Endothelial cell of umbilical vein (primary cell): ENCODE data around the gene ZBTB4. TPM values are rescaled to one million over a fixed set of nuclear protein-coding genes. Genes with fewer than 3 reads are reported as not detected.

ENCODE experiments used
- BruUV-seq: library from RNA; stranded (reverse); fragments of 400-500 nt; replicated peaks from 2 replicates; lab custom pipeline; 2021; lab: Mats Ljungman, UMichigan
- CTCF ChIA-PET: fragments of 300-600, 350-600 bp; sonication (Branson Sonifier 250); formaldehyde crosslinking; loops from one replicate; lab custom pipeline; 2021; ENCODE audit warnings: antibody characterized with exemption, inconsistent platforms; lab: Charles Lee
- POLR2A ChIA-PET: fragments of 300-600, 350-600 bp; sonication (Branson Sonifier 250); formaldehyde crosslinking; loops from one replicate; lab custom pipeline; 2021; ENCODE audit warnings: antibody characterized with exemption, inconsistent platforms; lab: Charles Lee
- DNase-seq: peaks from one replicate; pipeline ENCODE4 v3.0.0-alpha.2; 2011; ENCODE audit warnings: low read depth, low spot score
- FAIRE-seq: peaks from 2 replicates; lab custom pipeline; 2011; peaks lifted over from hg19 to GRCh38; lab: Jason Lieb, UNC
- H2AFZ ChIP-seq: 2 replicates; pipeline ENCODE4 v1.6.0; 2012; ENCODE audit warnings: low read depth, low read length, control low read depth, inconsistent platforms
- H3K27ac ChIP-seq: 2 replicates; pipeline ENCODE4 v1.5.1; 2011; ENCODE audit warnings: low read depth, mild to moderate bottlenecking, control low read depth, low read length, moderate library complexity; ENCODE audit not compliant: insufficient read depth
- H3K27me3 ChIP-seq, 2 experiments: 2 replicates each; pipeline versions ENCODE4 v1.6.0 to v1.6.1; 2011; ENCODE audit warnings: low read length in 2 of 2, mixed read lengths in 1 of 2; ENCODE audit not compliant: control insufficient read depth in 2 of 2, insufficient read depth in 2 of 2
- H3K36me3 ChIP-seq, 2 experiments: 2 replicates in 1 of 2; 3 replicates in 1 of 2; pipeline ENCODE4 v1.5.1; 2011; ENCODE audit warnings: low read length in 2 of 2, mild to moderate bottlenecking in 1 of 2, moderate library complexity in 1 of 2; ENCODE audit not compliant: control insufficient read depth in 2 of 2, insufficient read depth in 2 of 2; ENCODE audit errors: extremely low read depth in 1 of 2
- H3K4me1 ChIP-seq: 3 replicates; pipeline ENCODE4 v1.5.1; 2011; ENCODE audit warnings: mild to moderate bottlenecking, low read length; ENCODE audit not compliant: control insufficient read depth, insufficient read depth; ENCODE audit errors: extremely low read depth
- H3K4me2 ChIP-seq: 2 replicates; pipeline ENCODE4 v1.6.1; 2011; ENCODE audit warnings: low read length, control low read depth, mixed read lengths; ENCODE audit not compliant: insufficient read depth
- H3K4me3 ChIP-seq, 3 experiments: fragments of 200-600 bp in 1 of 3; sonication (generic), shearing (Covaris generic) in 1 of 3; replicated peaks in 1 of 3; 2 replicates each; pipeline ENCODE4 v1.5.1; 2011 to 2016; ENCODE audit warnings: control low read depth in 3 of 3, low read length in 3 of 3, mild to moderate bottlenecking in 2 of 3, inconsistent platforms in 1 of 3, low read depth in 1 of 3, moderate library complexity in 1 of 3; ENCODE audit not compliant: insufficient read depth in 1 of 3
- H3K79me2 ChIP-seq: 2 replicates; pipeline ENCODE4 v1.6.0; 2012; ENCODE audit warnings: low read length, inconsistent platforms; ENCODE audit not compliant: control insufficient read depth, insufficient read depth
- H3K9ac ChIP-seq: replicated peaks from 2 replicates; pipeline ENCODE3; 2011; ENCODE audit warnings: low read length, control low read depth; ENCODE audit not compliant: insufficient read depth; ENCODE audit errors: extremely low read depth
- H3K9me1 ChIP-seq: replicated peaks from 3 replicates; pipeline ENCODE4 v1.6.0; 2011; ENCODE audit warnings: mild to moderate bottlenecking, low read length; ENCODE audit not compliant: control insufficient read depth, insufficient read depth; ENCODE audit errors: extremely low read depth
- H3K9me3 ChIP-seq: replicated peaks from 2 replicates; pipeline ENCODE4 v1.5.1; 2012; ENCODE audit warnings: low read length, inconsistent platforms; ENCODE audit not compliant: control insufficient read depth, insufficient read depth
- H4K20me1 ChIP-seq: replicated peaks from 2 replicates; pipeline ENCODE3; 2011; ENCODE audit warnings: mild to moderate bottlenecking, low read length; ENCODE audit not compliant: control insufficient read depth, insufficient read depth; ENCODE audit errors: extremely low read depth
- EZH2 ChIP-seq: IDR thresholded peaks from 2 replicates; pipeline ENCODE4 v1.6.1; 2012; ENCODE audit warnings: borderline replicate concordance, low read depth, mild to moderate bottlenecking, moderate library complexity, low read length, inconsistent platforms; ENCODE audit not compliant: severe bottlenecking
- FOS ChIP-seq: IDR thresholded peaks from 2 replicates; pipeline ENCODE4 v1.6.1; 2011; ENCODE audit warnings: mild to moderate bottlenecking, low read length, moderate library complexity, borderline replicate concordance; ENCODE audit not compliant: insufficient read depth
- GATA2 ChIP-seq: IDR thresholded peaks from 2 replicates; pipeline ENCODE4 v1.7.0; 2011; ENCODE audit warnings: low read depth, mild to moderate bottlenecking, moderate library complexity, mixed read lengths, low read length; ENCODE audit not compliant: insufficient read length, insufficient read depth
- JUN ChIP-seq: IDR thresholded peaks from 2 replicates; pipeline ENCODE4 v1.6.1; 2011; ENCODE audit warnings: borderline replicate concordance, low read depth; ENCODE audit not compliant: insufficient read length, insufficient read depth
- MYC ChIP-seq: IDR thresholded peaks from one replicate; pipeline ENCODE4 v1.6.1; 2011; ENCODE audit warnings: mild to moderate bottlenecking, low read depth, low read length
- POLR2A ChIP-seq: IDR thresholded peaks from 2 replicates; pipeline ENCODE4 v1.6.1; 2012; ENCODE audit warnings: low read depth, mild to moderate bottlenecking, control low read depth, low read length
- POLR2AphosphoS5 ChIP-seq: IDR thresholded peaks from 2 replicates; pipeline ENCODE4 v1.6.1; 2012; ENCODE audit warnings: low read depth, mild to moderate bottlenecking, control low read depth, low read length, moderate library complexity; ENCODE audit not compliant: insufficient read depth
- dilution Hi-C: fragments of 300-500 bp; cut with MboI; formaldehyde crosslinking; loops from one replicate; pipeline ENCODE4 v1.15.0; 2019; ENCODE audit warnings: low sequenced_read_pairs; ENCODE audit not compliant: extremely low pct_ligation_motif_present
- intact Hi-C: fragments of 100-400 bp; cut with micrococcal nuclease; formaldehyde crosslinking; loops from one replicate; pipeline ENCODE4 v1.10.0; 2022
- polyA plus RNA-seq, 4 experiments: library from polyadenylated mRNA; depleted of rRNA in 3 of 4; stranded (reverse) in 3 of 4; unstranded in 1 of 4; fragments of >200 nt; gene quantifications; 2 replicates each; pipeline versions ENCODE4 v1.2.1 to v1.2.3, GENCODE V29; 2011 to 2012; ENCODE audit warnings: missing spikeins in 1 of 4
- total RNA-seq: library from RNA; stranded (reverse); gene quantifications from 2 replicates; pipeline ENCODE4 v1.2.3, GENCODE V29; 2021
- TF ChIP-seq, protein P1 (sequence below), 2 donors: IDR thresholded peaks; 1 replicate in 1 of 2; 2 replicates in 1 of 2; pipeline ENCODE4 v1.5.1; 2011; ENCODE audit warnings: low read length in 2 of 2, mild to moderate bottlenecking in 2 of 2, moderate library complexity in 2 of 2, control low read depth in 1 of 2, inconsistent platforms in 1 of 2, low read depth in 1 of 2; ENCODE audit not compliant: insufficient read depth in 1 of 2; ENCODE audit errors: extremely low read depth in 1 of 2
- TF ChIP-seq, protein P2 (sequence below): IDR thresholded peaks from 2 replicates; pipeline ENCODE4 v1.6.1; 2011; ENCODE audit not compliant: insufficient read depth, insufficient read length

Gene ZBTB4
- total and polyA plus RNA-seq, 2 donors (not counting 3 experiments of a cell fraction or from before 2014, with no cell fraction given) = 15.1 to 26.5 TPM

DNA sequence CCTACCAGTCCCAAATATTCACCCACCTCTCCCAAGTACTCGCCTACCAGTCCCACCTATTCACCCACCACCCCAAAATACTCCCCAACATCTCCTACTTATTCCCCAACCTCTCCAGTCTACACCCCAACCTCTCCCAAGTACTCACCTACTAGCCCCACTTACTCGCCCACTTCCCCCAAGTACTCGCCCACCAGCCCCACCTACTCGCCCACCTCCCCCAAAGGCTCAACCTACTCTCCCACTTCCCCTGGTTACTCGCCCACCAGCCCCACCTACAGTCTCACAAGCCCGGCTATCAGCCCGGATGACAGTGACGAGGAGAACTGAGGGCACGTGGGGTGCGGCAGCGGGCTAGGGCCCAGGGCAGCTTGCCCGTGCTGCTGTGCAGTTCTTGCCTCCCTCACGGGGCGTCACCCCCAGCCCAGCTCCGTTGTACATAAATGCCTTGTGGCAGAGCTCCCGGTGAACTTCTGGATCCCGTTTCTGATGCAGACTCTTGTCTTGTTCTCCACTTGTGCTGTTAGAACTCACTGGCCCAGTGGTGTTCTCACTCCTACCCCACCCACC, 34.5 kb upstream of the ZBTB4 start:
- dilution Hi-C loops (no loop called here), intact Hi-C loops (loop anchor here (1.0 kb wide), 2 partner anchors 47 to 75 kb away; partner anchors contain the start of gene SENP3)
- no peak overlapping the region for H2AFZ ChIP-seq
- H3K27ac ChIP-seq = no peak overlapping the region
- no peak overlapping the region for H3K9ac ChIP-seq
- H3K27me3 ChIP-seq = no peaks in the 10 kb centered on the region
- H3K9me1 ChIP-seq = no peaks in the 10 kb centered on the region
- no peak overlapping the region for H3K4me2 ChIP-seq
- H3K9me3 ChIP-seq = no peaks in the 10 kb centered on the region
- TF ChIP-seq FOS (no peak), POLR2A (no peak), MYC (no peak), GATA2 (no peak), POLR2AphosphoS5 (no peak), JUN (no peak), EZH2 (no peak)
- TF ChIP-seq, protein P1, sequence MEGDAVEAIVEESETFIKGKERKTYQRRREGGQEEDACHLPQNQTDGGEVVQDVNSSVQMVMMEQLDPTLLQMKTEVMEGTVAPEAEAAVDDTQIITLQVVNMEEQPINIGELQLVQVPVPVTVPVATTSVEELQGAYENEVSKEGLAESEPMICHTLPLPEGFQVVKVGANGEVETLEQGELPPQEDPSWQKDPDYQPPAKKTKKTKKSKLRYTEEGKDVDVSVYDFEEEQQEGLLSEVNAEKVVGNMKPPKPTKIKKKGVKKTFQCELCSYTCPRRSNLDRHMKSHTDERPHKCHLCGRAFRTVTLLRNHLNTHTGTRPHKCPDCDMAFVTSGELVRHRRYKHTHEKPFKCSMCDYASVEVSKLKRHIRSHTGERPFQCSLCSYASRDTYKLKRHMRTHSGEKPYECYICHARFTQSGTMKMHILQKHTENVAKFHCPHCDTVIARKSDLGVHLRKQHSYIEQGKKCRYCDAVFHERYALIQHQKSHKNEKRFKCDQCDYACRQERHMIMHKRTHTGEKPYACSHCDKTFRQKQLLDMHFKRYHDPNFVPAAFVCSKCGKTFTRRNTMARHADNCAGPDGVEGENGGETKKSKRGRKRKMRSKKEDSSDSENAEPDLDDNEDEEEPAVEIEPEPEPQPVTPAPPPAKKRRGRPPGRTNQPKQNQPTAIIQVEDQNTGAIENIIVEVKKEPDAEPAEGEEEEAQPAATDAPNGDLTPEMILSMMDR (IDR thresholded peaks at IDR 0.05; ENCODE audit: extremely low read depth in 1 of 2, insufficient read depth in 1 of 2, low read depth in 1 of 2, low read length in 2 of 2) = no peak
- TF ChIP-seq, protein P2, sequence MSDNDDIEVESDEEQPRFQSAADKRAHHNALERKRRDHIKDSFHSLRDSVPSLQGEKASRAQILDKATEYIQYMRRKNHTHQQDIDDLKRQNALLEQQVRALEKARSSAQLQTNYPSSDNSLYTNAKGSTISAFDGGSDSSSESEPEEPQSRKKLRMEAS = no peak
- H3K4me3 ChIP-seq = no peak overlapping the region
- ChIA-PET CTCF (interaction anchor here (0.8 to 5.7 kb wide), 22 partner anchors 9 to 527 kb away, joined by 3 to 314 read pairs (median 5); partner anchors contain the start of genes NEURL4, SENP3, TMEM256 and TNFSF12), POLR2A (interaction anchor here (0.7 to 0.9 kb wide), 3 partner anchors 30 to 66 kb away, joined by 3 read pairs; partner anchors contain the start of genes CD68 and POLR2A)
- H4K20me1 ChIP-seq = no peaks in the 10 kb centered on the region
- FAIRE-seq (no peak), DNase-seq (no peak)
- H3K36me3 ChIP-seq = peaks cover 16 to 49% of the 10 kb centered on the region in 2 experiments
- no TSS peak for BruUV-seq
- no peaks in the 10 kb centered on the region for H3K79me2 ChIP-seq
- H3K4me1 ChIP-seq = no peaks in the 10 kb centered on the region
